ENCODE data around the gene PIGL. TPM values are rescaled to one million over a fixed set of nuclear protein-coding genes. Genes with fewer than 3 reads are reported as not detected.

Gene PIGL
- total RNA-seq, 1 experiment from 2014 or later = 16.0 TPM

DNA sequence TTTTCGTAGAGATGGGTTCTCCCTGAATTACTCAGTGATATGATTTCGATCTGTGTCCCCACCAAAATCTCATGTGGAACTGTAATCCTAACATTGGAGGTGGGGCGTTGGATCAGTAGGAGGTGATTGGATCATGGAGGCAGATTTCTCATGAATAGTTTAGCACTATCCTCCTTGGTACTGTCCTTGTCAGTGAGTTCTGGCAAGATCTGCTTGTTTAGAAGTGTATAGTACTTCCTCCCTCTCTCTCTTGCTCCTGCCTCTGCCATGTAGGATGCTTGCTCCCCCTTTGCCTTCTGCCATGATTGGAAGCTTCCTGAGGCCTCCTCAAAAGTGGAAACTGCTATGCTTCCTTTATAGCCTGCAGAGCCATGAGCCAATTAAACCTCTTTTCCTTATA lies 22.9 kb downstream of the PIGL start:
- Mint-ChIP-seq H3K4me1 (ENCODE audit: low read depth, unreplicated experiment) (peaks cover 8% of the 10 kb centered on the region), H3K27ac (ENCODE audit: unreplicated experiment) (no peak overlapping the region), H3K9me3 (ENCODE audit: low read depth, unreplicated experiment) (no peaks in the 10 kb centered on the region), H3K27me3 (ENCODE audit: unreplicated experiment) (no peaks in the 10 kb centered on the region), H3K4me3 (ENCODE audit: low read depth, unreplicated experiment) (no peak overlapping the region), H3K36me3 (ENCODE audit: insufficient read depth, unreplicated experiment) (no peaks in the 10 kb centered on the region)
- no peak for DNase-seq
- TF ChIP-seq CTCF (IDR thresholded peaks at IDR 0.05; ENCODE audit: unreplicated experiment) = no peak
- CTCF ChIA-PET = no interaction called here
- intact Hi-C loops (cut with micrococcal nuclease; ENCODE audit: unreplicated experiment) = no loop called here
- no TSS peak for BruUV-seq (replicated peaks)

DNA sequence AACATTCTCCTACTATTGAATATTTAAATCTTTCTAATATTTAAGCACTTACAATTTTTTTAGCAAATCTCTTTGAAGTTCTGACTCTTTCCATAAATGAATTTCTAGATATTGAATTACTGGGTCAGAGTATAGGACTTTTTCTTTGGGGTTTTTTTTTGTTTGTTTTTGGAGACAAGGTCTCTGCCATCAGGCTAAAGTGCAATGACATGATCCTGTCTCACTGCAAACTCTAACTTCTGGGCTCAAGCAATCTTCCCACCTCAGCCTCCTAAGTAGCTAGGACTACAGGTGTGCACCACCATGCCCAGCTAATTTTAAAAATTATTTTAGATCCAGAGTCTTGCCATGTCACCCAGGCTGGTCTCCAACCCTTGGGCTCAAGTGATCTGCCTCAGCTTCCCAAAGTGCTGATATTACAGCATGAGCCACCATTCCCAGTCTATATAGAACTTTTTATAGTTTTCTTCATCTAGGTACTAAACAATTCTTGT lies 24.9 kb downstream of the PIGL start:
- Mint-ChIP-seq H3K27me3 (ENCODE audit: unreplicated experiment) (no peaks in the 10 kb centered on the region), H3K9me3 (ENCODE audit: low read depth, unreplicated experiment) (no peaks in the 10 kb centered on the region), H3K4me1 (ENCODE audit: low read depth, unreplicated experiment) (peaks cover 12% of the 10 kb centered on the region), H3K4me3 (ENCODE audit: low read depth, unreplicated experiment) (no peak overlapping the region), H3K27ac (ENCODE audit: unreplicated experiment) (no peak overlapping the region), H3K36me3 (ENCODE audit: insufficient read depth, unreplicated experiment) (no peaks in the 10 kb centered on the region)
- no peak for TF ChIP-seq CTCF (IDR thresholded peaks at IDR 0.05; ENCODE audit: unreplicated experiment)
- no peak for DNase-seq
- no TSS peak for BruUV-seq (replicated peaks)
- CTCF ChIA-PET = no interaction called here
- intact Hi-C loops (cut with micrococcal nuclease; ENCODE audit: unreplicated experiment) = no loop called here

- intact Hi-C loops (cut with micrococcal nuclease; ENCODE audit: unreplicated experiment) = no loop called here
- no TSS peak for BruUV-seq (replicated peaks)
- no peaks in the 10 kb centered on the region for H3K27me3 Mint-ChIP-seq (ENCODE audit: unreplicated experiment)
- H3K9me3 Mint-ChIP-seq (ENCODE audit: low read depth, unreplicated experiment) = no peaks in the 10 kb centered on the region
- H3K27ac Mint-ChIP-seq (ENCODE audit: unreplicated experiment) = no peak overlapping the region
- CTCF ChIA-PET = no interaction called here
- no peaks in the 10 kb centered on the region for H3K36me3 Mint-ChIP-seq (ENCODE audit: insufficient read depth, unreplicated experiment)
- no peak for DNase-seq
- no peak overlapping the region for H3K4me3 Mint-ChIP-seq (ENCODE audit: low read depth, unreplicated experiment)
- peaks cover 19% of the 10 kb centered on the region for H3K4me1 Mint-ChIP-seq (ENCODE audit: low read depth, unreplicated experiment)
- no peak for TF ChIP-seq CTCF (IDR thresholded peaks at IDR 0.05; ENCODE audit: unreplicated experiment)
Measured at GRCh38 chr17:16243385-16243784, 26.4 kb downstream of the PIGL start.

DNA sequence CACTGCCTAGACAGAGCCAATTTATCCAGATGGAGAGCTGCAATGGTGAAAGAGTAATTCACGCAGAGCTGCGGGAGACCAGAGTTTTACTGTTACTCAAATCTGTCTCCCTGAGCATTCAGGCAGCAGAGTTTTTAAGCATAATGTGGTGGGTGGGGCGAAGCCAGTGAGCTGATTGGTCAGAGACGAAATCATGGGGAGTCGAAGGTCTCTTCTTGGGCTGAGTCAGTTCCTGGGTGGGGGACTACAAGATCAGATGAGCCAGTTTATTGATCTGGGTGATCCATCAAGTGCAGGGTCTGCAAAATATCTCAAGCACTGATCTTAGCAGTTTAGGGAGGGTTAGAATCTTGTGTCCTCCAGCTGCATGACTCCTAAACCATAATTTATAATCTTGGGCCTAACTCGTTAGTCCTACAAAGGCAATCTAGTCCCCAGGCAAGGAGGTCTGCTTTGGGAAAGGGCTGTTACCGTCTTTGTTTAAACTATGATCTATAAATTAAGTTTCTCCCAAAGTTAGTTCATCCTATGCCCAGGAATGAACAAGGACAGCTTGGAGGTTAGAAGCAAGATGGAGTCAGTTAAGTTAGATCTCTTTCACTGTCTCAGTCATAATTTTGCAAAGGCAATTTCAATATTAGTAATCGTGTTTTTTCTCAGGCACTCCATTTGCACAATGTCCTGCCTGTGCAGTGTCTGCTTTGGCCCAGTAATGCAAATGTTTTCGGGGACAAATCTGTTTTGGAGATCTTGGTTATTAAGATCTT lies 27.0 kb downstream of the PIGL start:
- no peak overlapping the region for H3K4me3 Mint-ChIP-seq (ENCODE audit: low read depth, unreplicated experiment)
- no TSS peak for BruUV-seq (replicated peaks)
- H3K9me3 Mint-ChIP-seq (ENCODE audit: low read depth, unreplicated experiment) = no peaks in the 10 kb centered on the region
- TF ChIP-seq CTCF (IDR thresholded peaks at IDR 0.05; ENCODE audit: unreplicated experiment) = no peak
- no peak overlapping the region for H3K27ac Mint-ChIP-seq (ENCODE audit: unreplicated experiment)
- no peak for DNase-seq
- no peaks in the 10 kb centered on the region for H3K36me3 Mint-ChIP-seq (ENCODE audit: insufficient read depth, unreplicated experiment)
- H3K4me1 Mint-ChIP-seq (ENCODE audit: low read depth, unreplicated experiment) = peaks cover 19% of the 10 kb centered on the region
- no peaks in the 10 kb centered on the region for H3K27me3 Mint-ChIP-seq (ENCODE audit: unreplicated experiment)
- intact Hi-C loops (cut with micrococcal nuclease; ENCODE audit: unreplicated experiment) = no loop called here
- CTCF ChIA-PET = no interaction called here

All from Calu3 (cell line).